Activated CD8-positive, alpha-beta memory T cell treated with anti-CD3 and anti-CD28 coated beads, Interleukin-2, amount 50 U/mL, for 48 hours (primary cell): ENCODE measurements around the gene ERN1.

Source experiments
- DNase-seq: peaks from one replicate; pipeline ENCODE4 v3.0.0-alpha.2; 2020

The ERN1 gene

DNA sequence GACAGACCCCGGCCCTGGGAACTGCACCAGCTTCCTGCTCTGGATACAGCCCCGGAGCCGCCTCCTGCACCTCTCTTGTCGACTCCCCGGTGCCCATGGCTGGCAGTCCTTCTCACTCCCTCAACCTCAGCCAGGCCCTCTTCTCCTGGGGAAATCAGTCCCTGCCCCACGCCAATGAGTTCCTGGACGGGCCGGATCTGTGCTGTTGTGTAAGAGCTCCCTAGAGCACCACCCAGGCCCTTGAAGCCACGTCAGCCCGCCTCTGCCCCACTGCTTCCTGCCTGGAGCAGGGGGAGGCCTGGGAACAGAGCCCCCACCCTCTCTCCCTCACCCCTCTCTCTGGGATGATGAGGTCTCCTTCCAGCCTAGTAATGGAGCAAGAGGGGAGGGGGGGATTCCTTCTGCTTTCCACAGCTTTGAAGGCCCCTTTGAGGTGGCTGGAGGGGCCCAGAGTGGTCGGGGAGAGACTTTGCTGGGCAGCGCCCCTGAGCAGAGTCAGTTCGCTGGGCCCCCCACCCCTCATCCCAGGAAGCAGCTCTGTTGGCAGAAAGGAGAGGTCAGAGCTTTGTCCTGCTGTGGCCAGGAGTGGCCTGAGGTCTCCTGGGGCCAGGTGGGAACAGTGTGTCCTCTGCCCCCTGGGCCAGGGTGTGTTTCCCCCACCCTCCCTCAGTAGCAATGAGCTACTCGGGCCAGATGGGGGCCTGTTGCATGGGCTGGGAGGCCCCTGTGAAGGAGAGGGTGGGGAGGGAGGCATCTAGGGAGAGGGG lies 128.0 kb downstream of the ERN1 start:
- DNase-seq, result peak; percentile 50

DNA sequence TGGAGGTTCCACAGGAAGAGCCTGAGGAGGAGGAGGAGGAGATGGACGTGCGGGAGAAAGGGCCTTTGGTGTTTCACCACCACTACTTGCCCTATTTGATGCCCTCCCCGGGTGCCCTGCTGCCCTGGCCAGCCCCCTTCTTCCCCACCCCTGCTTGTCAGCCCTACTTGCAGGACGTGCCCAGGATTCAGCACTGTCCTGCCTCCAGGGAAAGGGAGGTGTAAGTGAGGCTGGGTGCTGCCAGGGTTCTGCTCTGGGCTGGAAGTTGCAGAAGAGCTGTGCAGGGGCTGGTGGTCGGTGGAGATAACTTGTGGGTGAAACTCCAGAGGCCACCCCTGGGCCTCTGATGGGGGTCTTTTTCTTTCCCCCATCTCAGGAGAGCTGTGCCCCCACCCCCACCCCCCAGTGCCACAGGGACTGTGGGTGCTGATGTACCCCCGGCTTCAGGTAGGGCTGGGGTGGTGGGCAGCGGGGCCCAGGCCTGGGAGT lies 128.8 kb downstream of the ERN1 start:
- DNase-seq, result no peak

DNA sequence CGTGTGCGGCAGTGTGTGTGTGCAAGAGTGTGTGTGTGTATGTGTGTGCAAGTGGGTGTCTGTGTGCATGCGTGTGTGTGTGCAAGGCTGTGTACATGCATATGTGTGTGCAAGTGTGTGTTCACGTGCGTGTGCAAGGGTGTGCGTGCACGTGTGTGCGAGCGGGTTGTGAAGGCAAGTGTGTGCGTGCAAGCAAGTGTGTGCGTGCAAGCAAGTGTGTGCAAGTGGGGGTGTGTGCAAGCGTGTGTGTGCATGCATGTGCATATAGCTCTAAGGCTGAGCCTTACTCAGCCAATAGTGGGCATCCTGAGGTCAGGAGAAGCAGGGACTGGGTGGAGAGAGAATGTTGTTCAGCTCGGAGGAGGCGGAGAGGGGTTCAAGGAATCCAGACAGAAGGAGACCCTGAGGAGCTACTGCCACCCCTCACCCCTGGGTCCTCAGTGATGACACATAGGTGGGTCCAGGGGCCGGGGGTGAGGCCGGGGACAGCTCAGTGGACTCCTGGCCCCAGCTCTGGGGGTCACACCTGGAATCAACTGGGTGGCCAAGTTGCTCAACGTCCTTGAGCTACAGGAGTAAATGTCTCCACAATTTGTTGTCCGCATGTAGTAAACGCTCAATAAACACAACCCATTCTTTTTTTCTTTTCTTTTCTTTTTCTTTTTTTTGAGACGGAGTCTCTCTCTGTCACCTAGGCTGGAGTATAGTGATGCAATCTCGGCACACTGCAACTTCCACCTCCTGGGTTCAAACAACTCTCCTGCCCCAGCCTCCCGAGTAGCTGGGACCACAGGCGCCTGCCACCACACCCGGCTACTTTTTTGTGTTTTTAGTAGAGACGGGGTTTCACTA lies 130.0 kb downstream of the ERN1 start:
- DNase-seq, result peak; percentile 52

DNA sequence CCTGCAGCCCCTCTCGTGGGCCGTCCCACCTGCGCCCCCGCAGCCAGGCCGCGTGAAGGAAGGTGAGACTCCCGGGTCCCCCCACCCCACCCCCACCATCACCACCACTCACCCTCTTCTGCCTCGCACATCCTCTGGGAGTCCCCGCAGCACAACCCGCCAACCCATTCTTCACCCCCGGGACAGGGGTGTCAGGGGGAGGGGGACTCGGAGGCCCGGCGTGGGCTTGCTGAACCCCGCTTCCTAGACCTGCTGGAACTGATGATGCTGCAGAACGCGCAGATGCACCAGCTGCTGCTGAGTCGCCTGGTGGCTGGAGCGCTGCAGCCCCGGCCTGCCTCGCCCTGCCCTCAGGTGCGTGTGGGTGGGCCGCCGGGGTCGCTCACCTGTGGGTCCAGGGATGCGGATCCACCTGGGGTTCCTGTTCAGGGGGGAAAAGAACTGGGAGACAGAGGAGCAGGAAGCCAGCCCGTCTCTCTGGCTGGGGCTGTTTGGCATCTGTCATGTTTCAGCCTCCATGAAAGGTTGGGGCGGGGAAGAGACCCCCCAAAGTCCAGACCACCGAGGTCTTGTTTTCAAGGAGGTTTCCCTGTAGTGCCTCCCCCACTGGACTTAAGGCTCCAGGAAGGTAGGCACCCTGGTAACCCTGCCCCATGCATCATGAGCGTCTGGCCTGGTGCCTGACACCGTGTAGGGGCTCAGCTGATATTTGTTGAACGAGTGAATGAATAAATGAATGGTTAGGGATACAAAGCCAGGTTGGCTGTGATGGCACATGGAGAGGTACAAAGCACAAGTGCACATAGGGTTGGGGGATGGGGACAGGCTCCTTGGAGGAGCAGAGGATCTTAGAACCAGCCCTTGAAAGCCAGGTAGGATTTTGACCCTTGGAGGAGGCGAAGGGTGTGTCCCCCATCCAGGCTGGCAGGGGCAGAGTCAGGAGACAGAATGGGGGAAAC lies 130.9 kb downstream of the ERN1 start:
- peak; percentile 63 for DNase-seq

DNA sequence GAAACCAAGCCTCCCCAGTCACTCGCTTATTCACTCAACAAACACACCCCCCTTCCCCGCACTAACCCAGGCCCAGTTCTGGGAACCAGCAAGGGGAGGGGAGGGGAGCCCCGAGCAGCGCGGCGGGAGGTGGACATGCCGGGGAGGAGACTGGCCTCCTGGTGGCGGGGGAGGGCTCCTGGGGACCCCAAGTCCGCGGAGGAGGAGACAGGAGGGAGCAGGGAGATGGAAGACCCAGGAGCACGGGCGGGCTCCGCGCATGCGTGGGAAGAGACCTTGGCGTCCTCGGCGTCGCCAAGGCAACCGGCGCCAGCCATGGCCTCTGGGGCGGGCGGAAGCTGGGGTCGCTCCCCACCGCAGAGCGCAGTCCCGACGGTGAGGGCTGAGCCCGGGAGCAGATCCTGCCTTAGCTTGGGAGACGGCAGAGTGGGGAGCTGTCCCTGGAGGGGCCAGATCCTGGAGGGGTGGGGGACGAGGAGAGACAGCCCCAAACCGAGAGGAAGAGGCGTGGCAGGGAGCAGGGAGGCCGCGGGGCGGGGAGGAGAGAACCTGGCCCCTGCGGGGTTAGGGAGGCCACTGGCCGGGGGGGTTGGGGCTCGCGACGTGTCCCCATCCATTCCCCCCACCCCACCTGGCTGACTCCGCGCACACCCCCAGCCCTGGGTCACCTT lies 131.8 kb downstream of the ERN1 start, which contains the start of gene PRR29:
PRR29 (plus strand) TSS at position 302 of the 671 bp plus-strand sequence; CDS start at position 316, 14 bp downstream.
- DNase-seq, result peak; percentile 88

DNA sequence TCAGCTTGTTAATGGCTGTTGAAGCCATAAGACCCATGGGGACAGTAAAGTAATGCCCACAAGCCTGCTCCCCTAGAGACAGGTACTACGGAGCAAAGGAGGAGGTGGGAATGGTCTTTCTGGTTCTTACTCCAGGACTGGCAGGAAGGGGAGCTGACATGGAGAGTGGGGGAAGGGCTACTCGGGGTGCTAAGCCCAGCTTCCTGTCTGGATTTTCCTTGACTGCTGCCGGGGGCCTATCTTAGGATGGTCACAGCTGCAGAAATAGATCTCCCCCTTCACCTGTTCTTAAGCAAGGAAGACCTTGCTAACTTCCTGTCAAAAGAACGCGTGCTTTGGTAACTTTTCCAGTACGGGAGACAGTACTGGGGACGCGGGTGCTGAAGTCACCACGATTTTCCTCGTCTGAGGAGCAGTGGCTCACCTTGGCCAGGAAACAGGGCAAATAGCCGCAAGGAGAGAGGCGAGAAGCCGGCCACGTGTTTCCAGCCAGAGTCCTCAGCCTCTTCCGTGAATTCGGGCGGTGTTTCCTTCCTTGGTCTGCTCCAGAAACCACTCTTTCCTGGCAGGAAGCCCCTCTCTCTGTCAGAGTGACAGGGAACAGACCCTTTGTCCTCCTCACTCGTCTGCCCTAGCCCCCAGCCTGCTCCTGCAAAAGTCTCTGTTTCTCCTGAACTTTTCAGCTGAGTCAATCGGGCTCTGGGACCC lies 132.4 kb downstream of the ERN1 start:
- no peak for DNase-seq

DNA sequence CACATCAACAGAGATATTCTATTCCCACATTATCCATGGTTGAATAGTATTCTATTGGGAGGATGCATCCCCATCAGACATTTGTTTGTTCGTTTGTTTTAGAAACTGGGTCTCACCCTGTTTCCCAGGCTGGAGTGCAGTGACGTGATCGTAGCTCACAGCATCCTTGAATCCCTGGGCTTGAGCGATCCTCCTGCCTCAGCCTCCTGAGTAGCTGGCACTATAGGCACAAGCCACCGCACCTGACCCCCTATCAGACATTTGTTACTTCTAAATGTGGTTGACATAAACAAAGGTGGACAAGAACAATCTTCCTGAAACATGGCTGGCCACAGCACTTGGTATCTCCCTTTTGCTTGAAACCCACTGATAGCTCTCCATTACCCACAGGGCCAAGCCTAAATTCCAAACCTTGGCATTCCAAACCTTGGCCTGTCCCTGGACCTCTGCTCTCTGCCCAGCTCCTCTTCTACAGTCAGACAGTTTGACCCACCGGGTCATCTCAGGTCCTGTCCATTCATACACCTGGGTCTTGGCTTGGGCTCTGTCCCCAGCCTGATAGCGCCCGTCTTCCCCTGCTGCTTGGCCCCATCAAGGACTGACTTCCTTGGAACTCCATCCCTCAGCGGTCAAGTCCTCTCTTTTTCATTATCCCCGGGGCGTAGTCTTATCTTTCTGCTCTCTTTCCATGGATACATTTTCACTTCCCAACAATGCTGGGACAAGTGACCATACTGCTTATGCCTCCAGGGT lies 133.3 kb downstream of the ERN1 start:
- DNase-seq, result no peak

DNA sequence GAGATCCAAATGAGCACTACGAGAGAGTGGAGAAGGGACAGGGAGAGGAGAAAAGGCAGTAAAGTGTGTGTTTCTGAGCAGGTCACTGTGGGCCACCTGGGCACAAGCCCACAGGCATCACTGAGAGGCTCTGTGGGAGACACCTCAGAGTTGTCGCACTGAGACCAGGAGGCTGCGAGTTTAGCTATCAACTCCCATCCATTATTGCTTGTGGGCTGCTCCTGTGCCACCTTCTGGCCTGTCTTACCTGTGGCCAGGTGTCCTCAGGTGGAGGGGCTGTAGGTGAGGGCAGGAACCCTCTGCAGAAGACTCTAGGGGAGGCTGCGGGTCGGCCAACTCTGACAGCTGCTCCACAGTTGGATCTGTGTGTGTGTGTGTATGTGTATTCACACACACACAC lies 134.3 kb downstream of the ERN1 start:
- DNase-seq, result no peak

DNA sequence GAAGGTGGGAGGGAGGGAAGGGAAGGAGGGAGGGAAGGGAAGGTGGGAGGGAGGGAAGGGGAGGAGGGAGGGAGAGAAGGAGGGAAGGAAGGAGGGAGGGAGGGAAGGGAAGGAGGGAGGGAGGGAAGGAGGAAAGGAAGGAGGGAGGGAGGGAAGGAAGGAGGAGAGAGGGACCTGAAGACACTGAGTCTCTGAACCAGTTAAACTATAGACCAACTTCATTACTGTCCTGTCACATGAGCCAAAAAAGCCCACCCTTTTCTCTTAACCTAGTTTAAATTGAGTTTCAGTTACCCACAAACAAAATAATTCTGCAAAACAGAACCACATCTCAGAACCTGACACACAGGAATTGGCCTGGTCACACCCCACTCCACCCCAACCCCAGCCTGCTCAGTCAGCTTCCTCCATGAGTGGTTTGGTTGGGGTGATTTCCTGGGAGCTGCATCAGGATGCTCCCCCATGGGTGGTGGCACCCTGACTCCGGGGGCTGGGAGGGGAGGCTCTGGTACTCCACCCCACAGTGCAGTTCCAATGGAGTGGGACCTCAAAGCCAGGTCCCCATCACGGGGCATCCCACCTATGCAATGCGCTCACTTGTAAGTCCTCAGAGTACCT lies 136.5 kb downstream of the ERN1 start:
- DNase-seq, result no peak

DNA sequence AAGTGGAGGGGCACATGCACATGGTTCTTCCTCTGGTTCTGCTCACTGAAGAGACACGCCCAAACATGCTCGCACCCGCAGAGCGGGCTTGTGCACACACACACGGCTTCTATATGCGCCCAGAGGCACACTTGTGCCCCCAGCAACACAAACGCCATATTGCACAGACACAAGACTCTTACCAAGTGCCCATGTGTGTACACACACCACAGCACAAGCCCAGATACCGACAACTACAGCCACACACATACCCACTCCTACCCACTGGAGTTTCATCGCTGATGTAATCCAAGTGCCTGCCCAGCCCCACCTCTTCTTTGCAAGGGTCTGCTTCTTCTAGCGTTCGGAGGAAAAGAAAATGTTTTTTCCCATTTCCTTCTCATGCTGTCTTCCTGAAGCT lies 138.3 kb downstream of the ERN1 start:
- no peak for DNase-seq

DNA sequence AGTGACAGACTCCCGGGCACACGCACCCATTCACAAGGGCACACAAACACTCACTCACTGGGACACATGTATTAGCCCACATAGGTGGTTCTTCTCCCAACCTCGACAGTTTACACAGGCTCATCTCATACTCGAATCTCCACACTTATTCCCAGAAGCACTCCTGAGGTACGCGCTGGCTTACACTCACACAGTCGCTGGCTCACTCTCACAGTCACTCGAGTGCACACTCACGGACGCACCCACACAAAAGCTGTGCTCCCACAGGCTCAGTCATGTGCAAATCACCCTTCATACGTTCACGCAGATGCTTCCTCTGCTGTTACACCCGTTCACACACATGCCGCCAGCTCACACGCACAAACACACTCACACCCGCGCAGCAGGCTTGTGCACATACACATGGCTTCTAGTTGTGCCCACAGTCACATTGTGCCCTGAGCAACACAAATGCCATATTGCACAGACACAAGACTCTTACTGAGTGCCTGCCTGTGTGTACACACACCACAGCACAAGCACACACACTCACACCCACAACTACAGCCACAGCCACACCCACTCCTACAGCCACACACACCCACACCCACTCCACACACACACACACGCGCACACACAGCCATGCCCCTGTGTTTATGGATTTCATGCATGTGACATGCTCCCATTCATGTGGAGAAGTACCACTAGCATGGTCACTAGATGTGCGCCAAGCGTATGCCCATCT lies 140.2 kb downstream of the ERN1 start:
- no peak for DNase-seq
